Cardiac septum (tissue), 1 donor: Measurements from ENCODE around the gene KCNG2. TPM values are rescaled to one million over a fixed set of nuclear protein-coding genes. Genes with fewer than 3 reads are reported as not detected.

ENCODE experiments used
- DNase-seq: peaks from one replicate; pipeline ENCODE4 v3.0.0-alpha.2; 2020; ENCODE audit warnings: low spot score
- intact Hi-C: fragments of 100-400 bp; cut with DNase I; formaldehyde crosslinking; loops from one replicate; pipeline ENCODE4 v1.14.0; 2022
- total RNA-seq: library from RNA; stranded (reverse); fragmentation: NEBNext Ultra II Directional; extraction: Animal tissue kit (Norgen Biotek cat#: 25700); gene quantifications from one replicate; pipeline ENCODE4 v1.2.1, GENCODE V29; 2021
- donor health status: DM: no; HTN: no; CAD: no.

Gene KCNG2
- total RNA-seq, 1 donor from 2014 or later, result 0.32 TPM

DNA sequence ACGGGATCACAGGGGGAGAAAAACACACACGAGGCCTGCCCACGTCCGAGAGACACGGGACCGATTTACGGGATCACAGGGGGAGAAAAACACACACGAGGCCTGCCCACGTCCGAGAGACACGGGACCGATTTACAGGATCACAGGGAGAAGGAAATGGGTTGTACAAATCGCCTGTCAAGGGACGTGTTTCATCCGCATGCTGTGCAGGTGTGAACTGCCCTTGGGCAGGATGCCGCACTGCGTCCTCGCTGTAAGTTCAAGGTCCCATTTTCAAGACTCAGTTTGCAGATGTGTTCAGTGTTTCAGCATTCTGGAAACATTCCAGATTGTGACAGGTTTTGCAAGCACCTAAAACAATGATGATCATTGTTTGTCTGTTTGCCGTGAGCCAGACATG, 2.3 kb upstream of the KCNG2 start:
- DNase-seq, result no peak
- intact Hi-C loops, result no loop called here

DNA sequence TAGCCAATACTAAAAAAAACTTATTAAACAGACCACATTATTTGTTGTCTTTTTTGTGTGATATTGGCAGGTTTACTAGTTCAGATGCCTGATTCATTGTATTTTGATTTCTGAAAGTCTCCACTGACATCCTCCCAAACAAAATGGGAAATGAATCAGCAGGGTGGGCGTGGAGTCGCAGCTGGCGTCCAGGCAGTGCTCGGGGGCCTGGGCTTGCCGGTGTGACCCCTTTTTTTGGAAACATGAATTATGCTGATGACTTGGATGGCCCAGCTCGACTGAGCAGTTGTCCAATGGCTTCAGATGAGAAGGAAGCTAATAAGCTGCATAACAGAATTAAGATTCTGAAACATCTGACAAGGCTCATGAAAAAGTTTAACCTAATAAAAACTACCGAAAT, 1.7 kb upstream of the KCNG2 start:
- intact Hi-C loops, result no loop called here
- no peak for DNase-seq

DNA sequence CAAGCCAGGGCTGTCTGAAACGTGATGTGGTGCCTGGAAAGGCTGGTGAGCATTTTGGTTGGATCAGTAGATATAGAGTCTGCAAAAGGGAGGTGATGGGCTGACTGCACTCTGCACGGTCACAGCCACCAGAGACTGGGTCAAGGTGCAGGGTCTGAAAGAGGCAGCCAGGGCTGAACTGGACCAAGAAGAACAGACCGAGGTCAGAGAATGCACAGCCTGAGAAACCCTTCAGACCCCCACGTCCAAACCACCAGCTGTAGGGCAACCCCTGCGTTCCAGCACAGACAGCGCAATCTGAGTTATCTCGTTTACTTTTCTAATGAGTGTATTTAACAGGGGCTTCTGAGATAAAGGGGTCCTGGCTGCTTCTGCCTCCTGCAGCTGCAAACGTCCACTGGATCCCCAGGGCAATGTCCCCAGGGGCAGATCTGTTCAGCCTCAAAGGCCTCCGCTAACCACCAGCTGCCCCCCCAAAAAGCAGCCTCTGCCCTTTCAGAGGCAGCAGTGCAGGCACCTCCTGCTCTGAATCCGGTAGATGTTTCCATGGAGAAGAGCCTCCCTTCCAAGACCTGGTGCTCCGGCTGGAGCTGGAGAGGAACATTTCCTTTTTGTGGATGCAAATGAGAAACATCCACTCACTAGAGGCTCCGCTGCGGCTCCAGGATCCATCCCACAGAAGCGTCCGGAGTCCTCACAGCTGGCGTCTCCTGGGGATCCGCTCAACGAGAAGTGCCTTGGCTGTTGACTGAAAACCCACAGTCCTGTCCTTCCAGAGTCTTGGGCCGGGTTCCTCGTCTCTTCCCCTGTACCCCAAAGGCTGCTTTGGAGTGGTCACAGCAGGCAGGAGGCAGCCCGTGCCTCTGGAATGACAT, 970 bp upstream of the KCNG2 start:
- no peak for DNase-seq
- intact Hi-C loops, result no loop called here

GRCh38 chr18:79798346-79798998, 734 bp downstream of the KCNG2 start:
- no peak for DNase-seq
- intact Hi-C loops, result no loop called here

DNA sequence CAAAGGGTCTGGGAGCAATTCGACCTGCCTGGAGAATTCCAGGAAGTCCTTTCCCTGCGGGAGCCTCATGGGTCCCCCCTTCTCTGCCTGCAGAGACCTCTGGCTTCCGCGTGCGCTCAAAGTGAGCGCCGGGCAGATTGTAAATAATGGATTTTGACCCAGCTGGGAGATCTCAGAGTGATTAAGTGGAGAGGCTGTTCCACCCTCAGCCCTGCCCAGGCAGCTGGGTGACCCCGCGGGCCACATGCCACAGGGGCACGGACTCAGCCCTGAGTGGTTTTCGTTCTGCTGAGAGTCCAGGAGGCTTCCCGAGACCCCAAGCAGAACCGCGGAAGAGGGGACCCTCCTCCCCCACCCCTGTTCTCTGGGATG, 1.2 kb downstream of the KCNG2 start:
- DNase-seq, result no peak
- intact Hi-C loops, result no loop called here

GRCh38 chr18:79799619-79800370, 2.1 kb downstream of the KCNG2 start:
- intact Hi-C loops, result no loop called here
- peak; percentile 49 for DNase-seq

DNA sequence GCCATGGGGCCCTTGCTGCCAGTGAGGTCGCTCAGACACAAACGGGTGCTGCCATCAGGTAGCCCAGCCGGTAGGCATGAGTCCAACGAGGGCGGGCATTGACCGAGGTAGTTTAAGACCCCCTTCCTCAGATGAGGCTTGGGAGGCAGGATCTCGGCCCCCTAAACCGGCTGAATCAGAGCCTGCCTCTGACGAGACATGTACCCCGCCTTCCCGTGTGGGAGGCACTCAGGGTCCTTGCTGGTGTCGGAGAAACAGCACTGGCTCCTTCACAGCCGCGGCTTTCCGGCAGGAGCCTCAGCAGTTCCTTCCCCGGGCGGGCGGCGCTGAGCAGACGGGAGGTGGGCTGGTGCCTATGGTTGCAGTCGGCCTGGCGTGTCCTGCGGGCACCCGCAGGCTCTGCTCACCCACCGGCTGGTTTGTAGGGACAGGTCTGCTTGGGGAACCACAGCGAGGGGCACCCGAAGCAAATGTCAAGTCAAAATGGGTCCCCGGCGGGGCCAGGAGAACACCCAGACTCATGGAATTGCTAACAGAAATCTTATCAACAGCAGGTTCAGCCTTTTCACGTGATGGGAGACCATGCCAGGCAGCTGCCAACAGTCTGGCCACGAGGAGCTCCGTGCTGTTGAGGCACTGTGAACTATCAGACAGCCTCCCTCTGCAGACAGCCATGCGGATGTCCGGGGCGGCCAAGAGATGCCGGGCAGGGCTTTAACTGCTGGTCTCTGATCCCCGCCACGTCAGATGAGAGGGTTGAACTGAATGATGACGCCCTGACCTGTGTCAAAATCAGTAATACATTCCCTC, 2.8 kb downstream of the KCNG2 start:
- intact Hi-C loops, result no loop called here
- peak; percentile 75 for DNase-seq

- peak; percentile 47 for DNase-seq
- intact Hi-C loops, result no loop called here
Measured at GRCh38 chr18:79801217-79801616, 3.5 kb downstream of the KCNG2 start.

GRCh38 chr18:79801641-79802040, 3.9 kb downstream of the KCNG2 start:
- DNase-seq, result peak; percentile 63
- intact Hi-C loops, result no loop called here

DNA sequence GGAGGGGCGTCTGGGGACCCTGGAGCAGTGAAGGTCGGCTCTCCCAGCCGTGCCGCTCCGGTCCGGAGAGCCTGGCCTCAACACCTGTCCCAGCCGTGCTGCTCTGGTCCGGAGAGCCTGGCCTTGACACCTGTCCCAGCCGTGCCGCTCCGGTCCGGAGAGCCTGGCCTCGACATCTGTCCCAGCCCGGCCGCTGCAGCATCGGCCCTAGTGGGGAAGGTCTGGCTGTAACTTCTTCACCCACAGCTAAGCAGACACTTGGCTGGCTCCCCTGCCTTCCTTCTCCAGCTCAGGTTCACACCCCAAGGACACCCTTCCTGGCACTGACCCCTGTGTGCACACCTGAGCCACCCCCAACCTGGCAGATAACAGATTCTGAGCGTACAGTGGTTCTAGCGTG, 4.6 kb downstream of the KCNG2 start:
- intact Hi-C loops, result no loop called here
- peak; percentile 47 for DNase-seq

DNA sequence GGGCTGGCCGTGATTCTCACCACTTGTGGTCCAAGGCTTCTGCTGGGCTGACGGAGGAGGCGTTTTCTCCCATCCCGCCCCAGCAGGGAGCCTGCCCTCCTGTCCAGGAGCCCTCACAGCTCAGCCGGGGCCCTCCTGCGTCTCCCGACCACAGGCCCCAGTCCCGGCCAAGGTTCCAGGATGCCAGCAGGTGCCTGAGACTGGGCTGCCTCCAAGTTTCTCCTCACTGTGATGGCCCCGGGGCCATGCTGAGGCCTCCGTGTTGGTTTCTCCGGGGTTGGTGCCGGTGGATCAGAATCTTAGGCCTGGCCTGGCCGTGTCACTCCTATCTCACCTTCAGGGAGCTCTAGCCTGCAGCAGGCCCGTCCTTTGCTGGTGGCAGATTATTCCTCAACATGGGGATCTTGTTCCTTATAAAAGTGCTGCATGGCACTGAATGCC, 5.9 kb downstream of the KCNG2 start:
- peak; percentile 55 for DNase-seq
- intact Hi-C loops, result no loop called here

GRCh38 chr18:79804130-79804787, 6.5 kb downstream of the KCNG2 start:
- peak; percentile 71 for DNase-seq

GRCh38 chr18:79805211-79805887, 7.6 kb downstream of the KCNG2 start:
- no peak for DNase-seq
- intact Hi-C loops, result no loop called here

More at GRCh38 chr18:79804130-79804787, 6.5 kb downstream of the KCNG2 start:
- intact Hi-C loops, result no loop called here

DNA sequence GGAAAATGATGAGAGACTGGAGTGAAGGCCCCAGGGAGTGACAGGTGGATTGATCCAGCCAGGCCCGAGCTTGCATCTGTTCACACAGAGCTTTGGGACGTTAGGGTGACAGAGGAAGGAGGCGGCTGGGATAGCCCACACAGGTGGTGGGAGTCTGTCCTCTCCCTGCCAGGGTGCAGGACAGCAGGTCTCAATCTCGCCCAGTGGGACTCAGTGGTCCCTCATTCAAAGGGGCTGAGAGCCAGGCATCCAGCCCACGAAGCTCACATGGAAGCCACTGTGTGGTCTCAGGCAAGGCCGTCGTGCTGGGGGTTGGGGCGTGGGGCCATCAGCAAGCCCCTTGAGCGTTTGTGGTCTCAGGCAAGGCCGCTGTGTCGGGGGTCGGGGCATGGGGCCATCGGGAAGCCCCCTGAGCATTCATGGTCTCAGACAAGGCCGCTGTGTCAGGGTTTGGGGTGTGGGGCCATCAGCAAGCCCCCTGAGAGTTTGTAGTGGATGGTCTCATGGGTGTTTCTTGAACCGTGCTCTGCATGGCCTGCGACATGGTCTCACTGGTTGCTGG, 8.3 kb downstream of the KCNG2 start:
- no peak for DNase-seq
- intact Hi-C loops, result no loop called here

DNA sequence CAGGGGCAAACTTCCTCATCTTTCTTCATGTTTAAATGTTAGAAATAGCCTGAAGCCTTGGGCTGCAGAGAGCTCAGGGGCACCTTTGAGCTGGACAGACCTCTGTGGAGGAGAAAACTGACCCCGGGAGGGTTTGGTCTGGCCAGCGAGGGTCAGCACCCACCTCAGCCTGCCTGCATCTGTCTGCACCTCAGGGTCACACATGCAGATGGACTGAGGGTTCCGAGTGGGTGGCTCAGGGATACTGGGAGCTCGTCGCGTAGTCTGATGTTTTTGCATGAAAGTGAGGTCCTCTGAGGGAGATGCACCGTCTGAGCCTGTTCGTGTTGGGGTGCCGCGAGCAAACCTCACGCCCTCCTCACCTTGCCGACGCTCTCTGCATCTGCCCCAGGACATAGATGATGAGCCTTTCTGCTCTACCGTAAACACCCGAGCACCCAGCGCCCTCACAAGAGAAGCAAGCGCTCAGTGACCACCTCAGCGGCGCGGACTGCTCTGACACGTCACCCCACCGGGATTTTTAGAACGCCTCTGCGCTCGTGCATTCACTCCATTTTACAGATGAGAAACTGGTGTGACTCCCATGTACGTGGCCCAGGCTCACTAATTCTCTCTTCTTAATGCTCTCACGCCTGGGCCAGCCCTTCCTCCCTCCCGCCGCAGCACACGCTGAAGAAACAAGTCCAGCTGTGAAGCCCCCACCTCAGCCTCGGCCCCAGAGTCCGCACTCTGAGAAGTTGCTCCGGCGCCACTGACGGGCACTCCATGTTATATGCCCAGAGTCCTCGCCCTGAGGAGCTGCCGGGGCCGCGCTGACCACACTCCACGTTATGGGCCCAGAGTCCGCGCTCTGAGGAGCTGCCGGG, 9.5 kb downstream of the KCNG2 start:
- intact Hi-C loops, result no loop called here

DNA sequence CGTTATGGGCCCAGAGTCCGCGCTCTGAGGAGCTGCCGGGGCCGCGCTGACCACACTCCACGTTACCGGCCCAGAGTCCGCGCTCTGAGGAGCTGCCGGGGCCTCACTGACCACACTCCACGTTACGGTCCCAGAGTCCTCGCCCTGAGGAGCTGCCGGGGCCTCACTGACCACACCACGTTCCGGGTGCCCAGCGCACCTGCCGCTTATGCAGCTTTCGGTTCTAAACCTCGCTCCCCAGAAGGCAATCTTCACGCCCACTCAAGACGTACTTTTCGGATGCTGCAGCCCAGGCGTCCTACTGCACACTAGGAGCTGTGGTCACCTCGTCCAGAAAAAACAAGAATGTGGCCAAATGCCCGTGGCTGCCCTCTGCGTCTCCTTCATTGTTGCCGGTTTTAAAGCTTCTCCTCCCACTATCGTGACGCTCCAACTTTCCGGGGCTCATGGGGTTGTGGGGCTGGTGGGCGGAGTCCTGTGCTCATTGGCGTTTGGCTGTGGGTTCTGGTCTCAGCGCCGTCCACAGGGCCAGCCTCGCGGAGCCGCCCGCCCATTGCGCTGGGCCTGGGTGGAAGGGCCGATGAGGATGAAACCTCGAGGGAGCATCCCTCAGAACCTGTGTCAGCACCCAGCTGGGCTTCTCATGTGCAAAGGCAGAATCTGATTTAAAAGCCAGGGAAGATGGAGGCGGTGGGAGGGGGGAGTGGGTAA, 11.9 kb downstream of the KCNG2 start:
- no peak for DNase-seq

More for the DNA sequence above, 9.5 kb downstream of the KCNG2 start:
- DNase-seq, result no peak

DNA sequence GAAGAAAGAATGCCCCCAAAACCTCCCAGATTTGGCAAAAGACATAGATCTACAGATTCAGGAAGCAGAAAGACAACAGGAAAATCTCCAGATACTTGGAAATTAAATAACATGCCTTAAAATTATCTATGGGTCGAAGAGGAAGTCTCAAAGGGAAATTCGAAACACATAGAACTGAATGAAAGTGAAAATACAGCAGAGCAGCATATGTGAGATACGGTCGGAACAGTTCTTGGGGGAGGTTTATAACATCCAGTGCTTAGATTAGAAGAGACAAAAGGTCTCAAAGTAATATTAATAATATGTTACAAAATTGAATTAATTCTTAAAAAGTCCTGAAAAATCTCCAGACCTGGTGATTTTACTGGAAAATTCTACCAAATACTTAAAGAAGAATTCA, 14.3 kb downstream of the KCNG2 start:
- no peak for DNase-seq
- intact Hi-C loops, result no loop called here

More for the DNA sequence above, 11.9 kb downstream of the KCNG2 start:
- intact Hi-C loops, result no loop called here
